AG04449 (cell line): ENCODE results near the gene GFM1.
A peak's percentile ranks its signal among the peaks of the same experiment; 100 is the strongest.

Source experiments
- CTCF ChIA-PET: fragments of 350-600 bp; formaldehyde crosslinking; extraction: SDS; loops from one replicate; lab custom pipeline; 2021; ENCODE audit warnings: antibody characterized with exemption; lab: Yijun Ruan, JAX
- POLR2A ChIA-PET: fragments of 400-600, 350-600 bp; formaldehyde crosslinking; extraction: SDS; loops from one replicate; lab custom pipeline; 2020; ENCODE audit warnings: antibody characterized with exemption, inconsistent platforms; lab: Yijun Ruan, JAX
- DNase-seq: peaks from one replicate; pipeline ENCODE4 v3.0.0-alpha.2; 2010; ENCODE audit warnings: low read depth, low spot score
- H3K4me3 ChIP-seq: 2 replicates; pipeline ENCODE4 v1.5.1; 2011; ENCODE audit warnings: low read depth, mild to moderate bottlenecking, control low read depth, low read length
- CTCF ChIP-seq: IDR thresholded peaks from one replicate; pipeline ENCODE4 v1.5.1; 2011; ENCODE audit warnings: mild to moderate bottlenecking, moderate library complexity, low read length, control low read depth, inconsistent platforms; ENCODE audit not compliant: insufficient read depth; ENCODE audit errors: missing control alignments

Gene GFM1

DNA sequence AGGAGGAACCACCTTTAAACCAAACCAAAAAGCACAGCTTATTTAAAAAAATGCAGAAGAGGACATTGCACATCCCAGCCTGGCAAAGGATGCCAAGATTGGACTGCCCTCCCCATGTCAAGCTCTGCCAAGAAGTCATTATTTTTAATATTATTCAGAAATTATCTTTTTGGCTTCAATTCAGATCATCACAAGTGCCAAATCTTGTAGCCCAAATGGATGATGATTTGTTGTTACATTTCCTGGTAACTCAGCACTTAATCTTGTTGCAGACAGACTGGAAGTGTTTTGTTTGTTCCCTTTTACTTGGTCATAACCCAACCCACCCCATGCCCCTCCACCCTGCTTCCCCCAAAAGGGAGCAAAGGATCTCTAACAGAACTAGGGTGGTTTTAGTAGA is 56.2 kb downstream of the GFM1 start:
- CTCF ChIA-PET = interaction anchor here (1.2 to 7.9 kb wide), 7 partner anchors 11 to 56 kb away, joined by 3 to 54 read pairs (median 6); partner anchors contain the start of genes GFM1 and LXN
- no peak for DNase-seq
- POLR2A ChIA-PET = no interaction called here
- TF ChIP-seq CTCF = no peak
- H3K4me3 ChIP-seq = no peak overlapping the region

DNA sequence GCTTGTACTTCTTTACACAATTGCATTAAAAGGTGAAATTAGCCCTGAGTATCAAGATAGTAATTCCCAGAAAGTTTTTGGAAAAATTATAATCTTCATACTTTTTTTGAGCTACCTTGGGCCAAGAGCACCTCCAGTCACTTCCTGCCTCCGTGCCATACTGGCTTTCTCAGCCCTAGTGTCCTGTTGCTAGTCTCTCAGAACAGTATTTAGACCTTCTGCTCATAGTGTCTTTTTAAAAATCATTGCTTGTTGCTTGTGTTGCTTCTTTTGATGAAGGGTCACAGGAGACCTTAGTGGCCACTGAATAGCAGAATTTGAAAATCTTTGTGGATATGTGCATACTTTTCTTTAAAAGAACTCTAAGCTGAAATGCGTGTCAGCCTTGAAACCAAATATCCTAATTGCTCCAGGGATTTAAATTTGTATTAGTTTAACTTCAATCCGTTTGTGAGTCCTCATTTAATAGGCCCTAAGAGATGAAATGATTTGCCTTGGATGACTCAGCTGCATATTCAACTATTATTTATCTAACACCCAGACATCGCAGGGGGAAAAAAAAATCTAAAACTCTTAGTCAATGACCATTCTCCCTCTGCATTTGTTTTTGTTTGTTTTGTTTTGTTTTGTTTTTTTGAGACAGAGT is 57.2 kb downstream of the GFM1 start:
- DNase-seq = no peak
- POLR2A ChIA-PET = interaction anchor here (0.7 to 1.0 kb wide), 3 partner anchors 8 to 21 kb away, joined by 3 to 4 read pairs (median 3); no protein-coding TSS in a partner anchor
- CTCF ChIA-PET = interaction anchor here (0.8 to 7.9 kb wide), 6 partner anchors 14 to 57 kb away, joined by 3 to 54 read pairs (median 4); partner anchors contain the start of gene GFM1
- no peak overlapping the region for H3K4me3 ChIP-seq
- no peak for TF ChIP-seq CTCF

DNA sequence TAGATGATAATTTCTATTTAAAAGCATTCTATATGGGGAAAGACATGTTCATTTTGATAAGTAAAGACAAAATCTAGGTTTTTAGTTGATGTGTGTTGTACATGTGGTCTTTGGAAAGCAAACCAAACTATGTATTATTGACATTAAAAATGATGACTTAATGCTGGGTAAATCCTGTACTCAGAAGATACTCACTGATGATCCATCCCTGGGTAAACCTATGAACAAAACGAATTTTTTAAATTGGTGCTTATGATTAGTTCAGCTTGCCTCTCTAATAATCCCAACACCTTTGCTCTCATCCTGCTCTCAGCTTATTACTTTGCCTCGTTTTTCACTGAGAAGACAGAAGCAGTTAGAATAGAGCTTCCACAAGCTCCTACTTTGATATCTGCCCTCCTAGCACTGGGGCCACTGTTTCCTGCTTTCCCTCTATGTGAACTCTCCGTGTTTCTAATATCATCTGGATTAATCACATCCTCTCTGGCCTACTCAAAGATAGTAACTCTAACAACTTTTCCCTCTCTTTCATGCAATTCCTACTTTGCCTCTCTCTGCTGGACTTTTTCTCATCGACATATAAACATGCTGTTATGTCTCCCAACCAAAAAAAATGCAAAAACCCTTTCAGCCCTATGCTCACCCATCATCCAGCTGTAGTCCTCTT is 58.6 kb downstream of the GFM1 start:
- TF ChIP-seq CTCF = no peak
- ChIA-PET CTCF (interaction anchor here (1.0 to 7.9 kb wide), 7 partner anchors 8 to 88 kb away, joined by 3 to 54 read pairs (median 6); no protein-coding TSS in a partner anchor), POLR2A (interaction anchor here (0.7 kb wide), 2 partner anchors 19 to 31 kb away, joined by 3 to 4 read pairs; partner anchors contain the start of gene LXN)
- no peak overlapping the region for H3K4me3 ChIP-seq
- no peak for DNase-seq

- POLR2A ChIA-PET = no interaction called here
- CTCF ChIA-PET = interaction anchor here (1.0 to 7.9 kb wide), 7 partner anchors 9 to 87 kb away, joined by 3 to 54 read pairs (median 6); no protein-coding TSS in a partner anchor
- no peak for DNase-seq
- H3K4me3 ChIP-seq = no peak overlapping the region
- TF ChIP-seq CTCF = no peak
These were observed 59.2 kb downstream of the GFM1 start for GRCh38 chr3:158703566-158703965.

DNA sequence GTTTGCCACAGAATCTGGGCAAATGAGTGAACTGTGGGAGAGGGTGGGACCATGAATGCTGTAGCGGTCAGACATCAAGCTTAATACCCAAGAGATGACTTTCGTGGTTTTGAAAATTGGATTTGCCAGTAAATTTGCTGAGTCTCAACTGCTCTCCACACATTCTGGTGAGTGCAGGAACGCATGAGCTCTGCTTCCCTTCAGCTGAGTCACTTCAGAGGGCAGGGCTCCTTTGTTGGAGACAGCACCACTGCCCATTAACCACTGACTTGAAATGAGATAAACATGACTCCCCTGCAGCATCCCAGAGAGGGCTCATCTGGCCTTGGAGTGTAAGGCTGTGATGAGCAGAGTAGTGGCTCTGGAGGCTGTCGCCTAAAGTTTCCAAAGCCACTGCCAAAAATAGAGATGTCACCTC is 65.3 kb downstream of the GFM1 start:
- no peak for TF ChIP-seq CTCF
- no peak overlapping the region for H3K4me3 ChIP-seq
- ChIA-PET POLR2A (interaction anchor here (1.0 to 1.9 kb wide), 4 partner anchors 8 to 26 kb away, joined by 3 to 6 read pairs (median 4); no protein-coding TSS in a partner anchor), CTCF (interaction anchor here (0.9 to 3.0 kb wide), 7 partner anchors 9 to 80 kb away, joined by 3 to 11 read pairs (median 4); partner anchors contain the start of gene LXN)
- DNase-seq = peak; percentile 99
